ENCODE results near the gene VAPA.

VAPA gene

DNA sequence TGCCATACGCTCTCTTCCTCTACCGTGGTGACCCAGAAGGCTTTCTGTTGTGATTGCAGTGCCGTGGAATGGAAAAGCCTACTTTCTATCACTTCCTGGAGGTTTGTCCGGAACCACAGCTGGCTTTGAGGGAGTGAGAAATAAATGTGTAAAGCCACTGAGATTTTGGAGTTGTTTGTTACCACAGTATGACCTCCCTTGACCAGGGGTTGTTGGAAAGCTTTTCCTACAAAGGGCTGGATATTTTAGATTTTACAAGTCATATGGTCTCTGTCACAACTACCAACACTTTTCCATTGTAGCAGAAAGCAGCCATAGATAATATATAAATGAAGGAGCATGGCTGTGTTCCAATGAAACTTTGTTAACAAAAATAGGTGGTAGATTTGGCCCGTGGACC lies 70.3 kb downstream of the VAPA start:
- no peak for DNase-seq

DNA sequence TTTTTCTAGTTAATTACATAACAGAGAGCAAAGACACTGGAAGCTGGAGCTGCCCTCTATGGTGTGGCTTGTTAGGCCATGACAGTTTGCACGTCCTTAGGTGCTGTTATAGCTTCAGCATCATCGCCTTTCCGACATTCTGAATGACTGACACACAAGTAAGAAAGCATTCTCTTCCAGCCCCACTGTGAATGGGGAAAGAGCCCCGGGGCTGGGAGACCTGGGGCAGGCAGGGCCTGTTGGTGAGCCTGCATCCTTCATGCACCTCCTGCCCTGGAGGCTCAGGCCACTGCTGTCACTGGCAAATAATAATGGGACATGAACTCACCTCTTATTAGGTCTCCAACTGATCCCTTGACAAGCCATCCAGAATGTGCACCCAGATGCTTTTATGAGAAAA lies 71.8 kb downstream of the VAPA start:
- no peak for DNase-seq

DNA sequence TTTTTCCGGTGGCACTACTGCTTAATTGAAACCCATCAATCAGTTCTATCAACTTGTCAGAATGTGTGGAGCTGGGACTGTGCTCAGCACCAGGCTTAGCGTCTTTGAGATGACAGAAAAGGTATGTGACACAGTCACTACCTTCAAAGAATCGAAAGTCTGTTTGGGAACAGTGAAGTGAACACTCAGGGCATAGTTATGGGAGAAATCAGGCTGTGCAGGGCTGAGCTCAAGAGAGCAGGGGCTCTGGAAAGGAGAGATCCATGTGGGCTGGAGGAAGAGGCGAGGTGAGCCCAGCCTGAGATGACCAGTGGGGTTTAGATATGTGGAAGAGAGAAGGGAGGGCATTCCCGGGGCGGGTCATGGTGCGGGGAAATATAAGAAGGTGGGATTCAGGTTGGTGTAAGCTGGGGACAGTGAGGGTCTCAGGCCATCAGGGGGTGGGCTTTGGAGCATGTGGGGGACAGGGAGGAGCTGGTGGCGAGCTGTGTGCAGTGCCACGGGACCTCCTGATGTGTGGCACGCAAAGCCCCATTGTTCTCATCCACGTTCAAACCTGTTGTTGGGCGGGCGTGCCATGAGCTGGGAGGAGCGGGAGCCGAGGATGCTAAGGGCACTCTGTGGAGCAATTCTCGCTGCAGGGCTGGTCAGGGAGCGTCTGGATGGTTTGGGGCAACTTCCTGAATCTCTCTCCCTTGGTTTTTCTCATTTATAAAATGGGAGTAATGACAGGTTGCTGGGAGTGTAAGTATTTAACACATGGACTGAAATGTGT lies 72.5 kb downstream of the VAPA start:
- no peak for DNase-seq

DNA sequence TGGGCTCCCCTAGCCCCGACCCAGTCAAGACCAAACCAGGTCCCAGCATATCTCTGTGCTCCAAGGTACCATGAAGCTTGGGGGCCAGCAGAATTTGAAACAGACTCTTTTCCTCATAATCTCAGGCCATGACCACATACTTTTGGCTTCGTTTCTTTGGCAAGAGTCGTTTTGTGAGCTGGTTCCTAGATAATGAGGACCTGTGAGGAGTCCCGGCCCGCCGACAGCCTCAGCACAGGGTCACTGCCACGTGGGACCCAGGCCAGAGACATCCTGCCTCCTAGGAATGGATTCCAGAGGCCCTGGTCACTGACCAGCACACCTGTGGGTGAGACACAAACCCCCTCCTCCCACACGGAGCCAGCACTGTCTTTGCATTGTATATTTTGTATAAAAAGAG lies 73.5 kb downstream of the VAPA start:
- DNase-seq = no peak

DNA sequence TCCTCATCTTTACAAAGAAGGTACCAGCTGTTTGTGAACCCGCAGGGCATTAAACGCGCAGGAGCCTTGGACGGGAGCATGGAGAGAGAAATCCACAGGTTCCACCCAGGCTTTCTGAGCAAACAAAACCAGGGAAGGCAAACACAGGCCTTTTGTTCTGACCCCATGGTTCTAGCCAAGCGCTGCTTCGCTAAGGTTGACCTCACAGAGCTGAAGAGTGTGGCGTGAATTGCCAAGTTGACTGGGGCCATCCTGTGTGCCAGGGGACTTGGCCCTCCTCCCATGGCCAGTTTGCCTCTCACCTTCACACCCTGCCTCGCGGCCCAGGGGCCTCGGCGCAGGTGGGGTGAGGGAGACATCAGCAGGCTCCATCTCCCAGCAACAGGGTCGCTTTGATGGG lies 74.1 kb downstream of the VAPA start:
- DNase-seq = no peak

DNA sequence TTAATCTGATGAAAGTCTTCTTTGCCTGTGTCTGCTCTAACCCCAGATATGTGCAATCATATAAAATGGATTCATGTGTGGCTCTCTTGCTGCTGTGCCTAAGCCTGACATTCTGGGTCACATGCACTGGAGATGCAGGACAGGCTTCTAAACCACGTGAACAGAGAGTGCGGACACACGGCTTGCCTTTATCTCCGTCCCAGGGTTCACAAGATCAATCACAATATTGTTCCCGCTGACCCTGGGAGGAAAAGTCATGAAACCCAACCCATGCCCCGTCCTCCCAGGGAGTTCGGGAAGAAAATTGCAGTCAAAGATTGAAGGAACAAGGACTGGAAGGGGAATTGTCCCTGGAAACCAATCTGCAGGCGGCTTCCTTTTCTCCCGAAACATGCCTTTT lies 74.8 kb downstream of the VAPA start:
- no peak for DNase-seq

DNA sequence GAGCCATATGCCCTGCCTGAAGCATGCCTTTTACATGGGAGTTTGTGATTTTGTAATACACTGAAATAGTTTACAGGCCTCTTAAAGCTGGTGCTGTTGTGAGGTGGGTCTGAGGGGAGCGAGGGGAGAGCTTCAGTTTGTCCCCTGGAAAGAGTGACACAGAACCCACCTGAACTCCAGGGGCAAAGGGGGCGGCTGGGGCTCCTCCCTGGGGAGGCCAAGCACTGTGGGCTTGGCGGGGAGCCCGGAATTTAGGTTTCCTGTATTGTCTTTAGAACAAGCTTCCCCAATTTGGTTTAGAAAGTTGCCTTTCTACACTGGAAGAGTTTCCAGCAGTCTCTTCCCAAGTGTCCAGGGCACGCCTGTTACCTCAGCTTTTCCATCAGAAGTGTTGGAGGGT lies 75.7 kb downstream of the VAPA start:
- no peak for DNase-seq

DNA sequence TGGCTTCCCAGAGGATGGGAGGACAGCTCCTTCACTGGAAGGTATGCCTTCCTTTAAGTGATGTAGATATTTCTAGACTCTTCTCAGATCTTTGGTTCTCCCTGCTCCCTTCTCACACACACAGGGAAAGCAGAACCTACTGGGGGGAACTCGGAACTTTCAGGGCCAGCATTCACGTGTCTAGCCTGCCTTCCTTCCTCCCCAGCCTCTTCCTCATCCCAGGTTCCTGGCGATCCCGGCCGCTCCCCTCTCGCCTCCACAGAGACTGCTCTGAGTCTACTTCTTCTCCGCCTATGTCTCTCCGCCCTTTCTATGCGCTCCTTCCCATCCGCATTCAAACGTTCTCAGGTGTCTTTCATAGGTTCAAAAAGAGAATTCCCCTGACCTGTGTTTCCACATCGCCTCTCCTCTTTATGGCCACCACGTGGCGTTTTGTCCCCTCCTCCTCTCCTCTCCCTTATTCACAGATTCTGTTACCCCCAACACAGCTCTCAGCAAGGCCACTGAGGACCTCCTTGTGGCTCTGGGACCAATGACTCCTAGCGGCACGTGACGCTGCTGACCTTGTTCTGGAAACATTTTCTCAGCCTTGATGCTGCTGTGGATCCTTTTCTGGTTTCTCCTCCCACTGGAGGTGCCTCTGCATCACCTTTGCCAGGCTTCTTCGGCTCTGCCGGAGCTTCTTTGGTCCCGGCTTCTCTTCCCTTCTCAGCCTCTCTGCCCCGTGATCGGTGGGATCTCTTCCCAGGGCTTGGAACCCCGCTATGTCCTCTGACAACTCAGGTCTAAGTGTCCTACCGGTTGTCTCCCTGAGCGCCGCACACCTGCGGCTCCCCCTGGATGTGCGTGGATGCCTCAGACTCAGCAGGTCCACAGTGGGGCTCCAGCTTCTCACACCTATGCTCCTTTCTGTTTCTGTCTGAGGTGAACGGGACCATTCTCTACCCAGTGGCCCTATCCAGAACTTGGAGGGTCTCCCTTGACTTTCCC lies 77.5 kb downstream of the VAPA start:
- no peak for DNase-seq

DNA sequence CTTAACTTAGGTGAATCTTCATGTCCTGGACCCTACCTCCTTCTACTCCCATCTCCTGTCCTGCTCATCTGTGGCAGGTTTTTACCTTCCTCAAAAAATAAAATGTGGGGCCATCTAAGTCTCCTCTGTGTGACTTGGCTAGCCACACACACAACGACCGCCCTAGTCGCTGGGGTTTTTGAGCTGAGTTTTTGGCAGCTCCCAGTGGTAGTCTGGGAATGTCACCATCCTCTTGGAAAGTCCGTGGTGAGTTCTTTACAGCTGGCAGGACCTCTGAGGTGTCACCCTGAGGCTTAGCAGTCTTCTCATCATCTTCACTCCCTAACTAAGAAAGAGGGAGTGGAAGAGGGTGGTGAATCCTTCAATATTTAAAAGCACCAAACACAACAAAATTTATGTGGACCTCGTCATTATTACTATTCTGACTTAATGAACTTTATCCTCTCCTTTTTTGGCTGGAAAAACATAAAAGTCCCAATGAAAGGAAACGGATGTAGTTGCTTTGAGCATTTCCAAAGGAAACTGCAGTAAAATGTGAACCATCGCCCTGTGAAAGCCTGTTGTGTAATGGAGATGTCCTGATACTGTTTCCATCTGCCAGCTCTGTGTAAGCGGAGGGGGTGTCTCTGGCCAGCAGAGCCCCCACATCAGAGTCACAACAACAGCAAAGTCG lies 78.6 kb downstream of the VAPA start:
- no peak for DNase-seq

DNA sequence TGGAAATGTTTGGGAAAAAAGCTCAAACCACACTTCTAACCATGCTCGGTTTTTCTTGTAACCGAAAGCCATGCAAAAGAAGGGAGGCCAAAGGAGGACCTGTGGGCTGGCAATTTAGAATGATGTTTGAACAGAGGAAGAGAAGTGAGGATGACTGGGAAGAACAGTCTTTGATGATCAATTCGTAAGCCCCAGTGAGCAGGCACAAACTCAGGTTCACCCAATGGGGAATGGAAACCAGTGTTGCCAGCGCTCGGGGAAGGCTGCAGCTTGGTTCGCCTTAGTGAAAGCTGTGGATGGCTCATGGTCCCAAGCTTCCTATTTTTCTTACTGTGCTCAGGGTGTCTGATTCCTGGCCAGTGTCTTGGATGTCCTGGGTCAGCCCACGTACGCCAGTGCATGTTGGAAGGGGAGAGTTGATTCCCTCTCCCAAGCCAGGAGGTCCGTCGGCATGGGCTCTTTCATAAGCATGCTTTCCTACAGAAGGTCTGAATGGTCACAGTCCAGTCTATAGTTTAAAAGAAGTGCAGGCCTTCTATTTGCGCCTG lies 79.2 kb downstream of the VAPA start:
- DNase-seq = no peak

DNA sequence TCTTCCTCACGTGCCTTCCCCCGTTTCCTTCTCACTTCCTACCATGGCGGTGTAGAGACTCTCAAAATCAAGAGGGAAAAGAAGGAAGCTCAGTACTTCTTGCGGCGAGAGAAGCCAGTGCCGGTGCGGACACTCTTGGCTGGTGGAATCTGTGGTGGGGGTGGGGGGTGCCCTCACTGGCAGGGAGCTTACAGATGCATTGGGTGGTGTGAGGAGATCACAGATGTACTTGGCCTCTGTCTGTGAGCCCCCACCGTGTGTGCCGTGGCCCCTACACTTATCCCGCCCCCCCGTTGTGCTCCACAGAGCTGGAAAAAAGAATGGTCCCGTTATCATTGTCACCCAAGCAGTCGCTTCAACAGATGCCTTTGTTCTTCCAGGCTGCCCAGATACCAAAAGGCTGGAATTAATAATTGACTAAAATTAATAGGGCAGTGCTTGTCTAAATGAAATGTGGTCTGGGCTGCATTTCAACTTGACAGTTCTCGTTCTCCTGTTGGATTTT lies 79.8 kb downstream of the VAPA start:
- no peak for DNase-seq

DNA sequence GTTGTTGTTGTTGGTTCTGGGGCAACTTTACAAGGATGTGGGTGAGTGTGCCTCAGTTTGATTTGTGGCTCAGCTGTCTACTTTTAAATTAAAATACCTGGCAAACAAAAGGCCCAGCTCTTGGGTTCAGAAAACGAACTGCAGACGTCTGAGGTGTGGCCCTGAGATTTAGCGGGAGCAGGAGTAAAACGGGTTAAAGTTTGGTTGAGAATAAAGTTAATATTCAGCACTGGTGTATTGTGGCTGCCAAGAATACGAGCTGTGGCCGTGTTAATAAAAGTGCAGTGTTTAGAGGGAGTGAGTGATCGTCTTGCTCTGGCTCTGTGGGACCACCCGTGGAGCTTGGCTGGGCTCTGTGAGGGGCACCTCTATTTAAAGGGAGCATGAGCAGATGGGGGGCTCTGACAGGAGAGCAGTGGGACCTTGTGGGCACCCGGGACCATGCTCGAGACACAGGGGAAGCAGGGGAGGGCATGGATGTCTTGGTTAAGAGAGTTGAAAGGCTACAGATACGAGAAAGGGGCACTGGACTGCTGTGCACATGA lies 80.3 kb downstream of the VAPA start:
- DNase-seq = no peak

DNA sequence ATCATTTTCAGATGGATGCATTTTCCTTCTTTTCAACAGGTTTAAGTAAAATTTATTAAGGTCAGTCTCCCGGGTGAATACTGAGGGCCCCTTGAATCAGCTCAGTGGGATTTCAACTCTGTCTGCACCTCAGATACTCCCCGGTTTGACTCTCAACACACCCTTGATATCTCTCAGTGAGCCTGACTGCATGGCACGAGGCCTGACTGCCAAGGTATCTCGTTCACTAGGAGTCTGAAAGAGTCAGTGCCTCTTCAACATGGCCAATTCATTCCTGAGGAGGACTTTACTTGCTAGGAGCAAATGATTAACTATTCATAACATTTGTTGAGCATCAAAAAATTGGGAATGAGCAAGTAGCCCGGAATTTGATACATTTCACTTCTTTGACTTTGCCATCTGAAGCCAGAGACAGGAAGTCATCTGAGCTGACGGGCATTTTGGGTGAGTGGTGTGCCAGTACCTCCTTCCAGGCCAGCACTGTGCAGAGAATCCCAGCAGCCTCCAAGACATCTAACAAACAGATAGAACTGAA lies 81.0 kb downstream of the VAPA start:
- no peak for DNase-seq

DNA sequence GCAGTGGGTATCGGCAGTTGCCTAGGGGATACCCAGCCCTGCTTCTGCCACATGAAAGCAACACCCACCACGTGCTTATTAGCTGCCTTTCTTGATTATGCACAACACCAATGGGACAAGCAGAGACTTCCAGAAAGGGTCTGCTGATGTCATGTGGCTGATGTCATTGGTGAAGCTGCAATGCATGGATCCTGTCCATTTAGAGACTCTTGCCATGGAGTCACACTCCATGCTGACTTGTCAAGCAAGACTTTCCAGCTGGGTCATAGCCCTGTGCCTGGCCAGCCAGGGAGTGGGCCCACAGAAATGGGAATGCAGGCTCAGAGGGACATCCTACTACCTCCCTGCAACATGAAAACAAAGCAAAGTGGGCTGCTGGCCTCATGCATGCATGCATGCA lies 81.8 kb downstream of the VAPA start:
- no peak for DNase-seq

DNA sequence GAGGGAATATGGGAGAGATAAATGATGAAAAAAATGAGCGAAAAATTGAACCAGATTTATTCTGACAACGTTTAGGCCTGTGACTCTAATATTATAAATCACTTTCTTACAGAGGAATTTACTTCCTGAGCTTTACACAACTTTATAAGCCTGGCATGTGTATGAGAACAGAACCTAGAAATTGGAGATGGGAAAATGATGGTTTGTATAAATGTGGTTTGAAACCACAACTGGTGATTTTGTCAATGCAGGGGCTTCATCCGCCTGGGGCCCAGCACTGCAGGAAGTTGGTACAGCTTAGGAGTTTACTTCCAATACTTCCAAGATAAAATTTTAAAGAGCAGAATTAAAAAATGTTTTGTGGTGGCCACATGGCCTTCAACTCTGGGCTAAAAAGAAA lies 82.3 kb downstream of the VAPA start:
- no peak for DNase-seq

DNA sequence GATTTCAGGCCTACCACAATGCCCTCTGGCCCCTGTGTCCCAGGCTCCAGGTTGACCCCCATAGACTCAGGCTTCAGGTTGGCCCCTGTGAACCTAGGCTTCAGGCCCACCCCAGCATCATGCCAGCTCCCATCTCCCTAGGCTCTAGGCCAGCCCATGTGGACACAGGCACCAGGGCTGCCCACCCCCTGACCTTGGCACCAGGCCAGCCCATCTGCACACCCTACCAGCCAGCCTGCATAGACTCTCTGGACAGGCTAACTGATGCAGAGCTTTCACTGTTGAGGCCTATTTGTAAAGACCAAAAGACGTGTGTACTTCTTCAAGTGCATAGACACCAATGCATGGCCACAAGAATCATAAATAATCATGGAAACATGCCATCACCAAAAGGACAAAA lies 83.9 kb downstream of the VAPA start:
- no peak for DNase-seq

DNA sequence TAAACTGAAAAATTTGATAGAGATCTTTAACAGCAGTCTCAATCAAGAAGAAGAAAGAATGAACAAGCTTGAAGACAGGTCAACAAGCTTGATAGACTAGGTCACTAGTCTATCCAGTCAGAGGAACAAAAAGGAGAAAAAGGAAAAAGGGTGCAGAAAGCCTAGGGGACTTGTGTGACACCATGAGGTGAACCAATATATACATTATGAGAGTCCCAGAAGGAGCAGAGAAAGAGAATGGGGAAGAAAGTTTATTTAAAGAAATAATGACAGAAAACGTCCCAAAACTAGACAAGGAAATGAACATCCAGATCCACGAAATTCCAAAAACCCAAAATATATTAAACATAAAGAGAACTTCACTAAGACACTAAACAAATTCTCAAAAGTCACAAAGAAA lies 84.5 kb downstream of the VAPA start:
- no peak for DNase-seq

DNA sequence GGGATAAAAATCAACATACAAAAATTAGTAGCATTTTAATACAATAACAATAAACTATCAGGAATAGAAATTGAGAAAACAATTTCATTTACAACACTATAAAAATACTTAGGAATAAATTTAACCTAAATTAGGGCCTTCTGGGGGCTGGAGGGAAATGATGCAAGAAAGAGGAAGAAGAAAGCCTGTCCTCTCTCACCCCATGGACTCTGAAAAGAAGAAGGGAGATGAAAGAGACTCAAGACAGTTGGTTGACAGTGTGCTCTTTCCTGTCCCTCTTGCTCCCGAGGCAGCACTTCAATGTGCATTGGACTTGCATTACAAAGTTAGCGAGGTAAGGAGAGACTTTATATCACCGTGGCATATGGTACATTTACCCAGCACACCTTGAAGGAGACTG lies 88.5 kb downstream of the VAPA start:
- no peak for DNase-seq

DNA sequence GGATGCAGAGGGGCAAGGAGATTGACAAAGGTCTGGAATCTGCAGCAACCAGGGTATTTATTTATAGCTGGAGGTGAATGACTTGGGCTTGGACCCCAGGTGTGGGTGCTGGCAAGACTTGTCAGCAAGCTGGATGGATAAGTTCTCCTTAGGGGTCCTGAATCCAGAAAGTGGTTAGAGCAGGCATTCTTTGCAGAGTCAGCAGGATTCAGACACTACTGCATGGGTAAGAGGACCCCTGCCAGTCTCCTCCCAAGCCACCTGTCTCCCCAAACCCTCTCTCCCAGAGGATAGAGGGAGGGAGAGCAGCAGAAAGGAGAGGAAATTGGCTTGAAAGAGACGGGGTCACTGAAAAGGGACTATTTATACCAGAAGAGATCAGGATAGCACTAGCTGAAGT lies 89.5 kb downstream of the VAPA start:
- DNase-seq = no peak

DNA sequence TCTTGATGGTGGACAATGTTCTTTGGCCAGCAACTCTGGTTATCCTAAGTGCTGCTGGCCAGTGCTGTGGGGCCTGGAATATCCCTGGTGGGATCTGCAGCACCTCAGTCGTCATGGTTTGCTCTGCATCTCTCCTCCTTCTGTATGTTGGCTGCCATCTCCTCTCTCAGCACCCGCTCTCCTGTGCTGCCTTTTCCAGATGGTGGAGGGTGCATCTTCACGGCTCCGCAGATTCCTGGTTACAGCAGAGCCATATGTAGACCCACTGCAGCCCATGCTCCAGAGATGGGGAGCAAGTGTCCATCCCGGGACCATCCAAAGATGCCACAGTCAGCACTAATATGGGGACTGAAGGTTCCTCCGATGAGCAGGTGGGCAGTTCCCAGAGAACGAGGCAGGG lies 90.0 kb downstream of the VAPA start:
- no peak for DNase-seq

DNA sequence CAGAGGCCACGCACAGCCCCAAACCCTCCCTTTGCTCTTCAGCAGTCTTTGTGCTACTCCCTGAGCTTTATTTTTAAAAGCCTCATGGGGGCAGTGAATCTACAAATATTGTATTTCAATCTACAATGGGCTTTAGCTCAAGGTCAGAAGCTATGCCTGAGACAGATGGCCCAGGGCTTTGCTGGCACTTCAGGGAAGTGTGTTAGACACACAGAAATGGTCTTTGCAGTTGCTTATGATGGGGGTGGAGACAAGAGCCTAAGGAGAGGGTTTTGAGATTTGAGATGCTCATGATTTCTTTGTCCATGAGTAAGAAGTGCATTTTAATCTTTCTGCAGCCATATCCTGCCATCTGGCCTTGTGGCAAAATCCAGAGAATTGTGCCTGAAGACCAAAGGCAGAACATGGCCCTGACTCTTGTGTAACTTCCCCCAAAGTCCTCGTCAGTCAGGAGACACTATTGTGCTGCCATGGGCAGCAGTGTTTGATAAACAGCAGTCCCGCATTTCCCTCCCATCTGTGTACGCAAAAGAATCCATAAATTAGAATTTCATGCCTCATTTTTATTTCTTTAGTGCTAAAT lies 92.6 kb downstream of the VAPA start:
- DNase-seq = no peak

DNA sequence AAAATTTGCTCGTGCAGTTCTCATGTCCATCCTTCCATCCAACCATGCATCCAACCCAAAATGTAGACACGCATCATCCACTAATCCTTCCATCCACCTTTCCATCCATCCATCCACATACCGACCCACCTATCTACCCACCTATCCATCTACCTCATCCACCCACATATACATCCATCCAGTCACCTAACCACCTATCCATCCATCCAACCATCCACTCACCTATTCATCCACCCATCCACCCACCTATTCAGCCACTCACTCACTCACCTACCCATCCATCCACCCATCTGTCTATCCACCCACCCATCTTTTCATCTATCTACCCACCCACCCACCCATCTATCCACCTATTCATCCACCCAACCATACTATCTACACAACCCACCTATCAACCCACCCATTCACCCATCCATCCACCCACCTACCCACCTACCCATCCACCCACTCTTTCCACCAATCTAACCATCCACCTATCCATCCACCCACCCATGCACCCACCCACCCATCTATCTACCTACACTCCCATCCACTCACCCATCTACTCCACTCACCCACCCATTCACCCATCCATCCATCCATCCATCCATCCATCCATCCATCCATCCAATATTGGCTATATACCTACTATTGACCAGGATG lies 94.3 kb downstream of the VAPA start:
- DNase-seq = no peak
